ENCODE measurements around the gene IER5. TPM values are rescaled to one million over a fixed set of nuclear protein-coding genes. Genes with fewer than 3 reads are reported as not detected.
A peak's percentile ranks its signal among the peaks of the same experiment; 100 is the strongest.

IER5 gene
- total RNA-seq, 1 experiment from 2014 or later: 18.2 TPM

DNA sequence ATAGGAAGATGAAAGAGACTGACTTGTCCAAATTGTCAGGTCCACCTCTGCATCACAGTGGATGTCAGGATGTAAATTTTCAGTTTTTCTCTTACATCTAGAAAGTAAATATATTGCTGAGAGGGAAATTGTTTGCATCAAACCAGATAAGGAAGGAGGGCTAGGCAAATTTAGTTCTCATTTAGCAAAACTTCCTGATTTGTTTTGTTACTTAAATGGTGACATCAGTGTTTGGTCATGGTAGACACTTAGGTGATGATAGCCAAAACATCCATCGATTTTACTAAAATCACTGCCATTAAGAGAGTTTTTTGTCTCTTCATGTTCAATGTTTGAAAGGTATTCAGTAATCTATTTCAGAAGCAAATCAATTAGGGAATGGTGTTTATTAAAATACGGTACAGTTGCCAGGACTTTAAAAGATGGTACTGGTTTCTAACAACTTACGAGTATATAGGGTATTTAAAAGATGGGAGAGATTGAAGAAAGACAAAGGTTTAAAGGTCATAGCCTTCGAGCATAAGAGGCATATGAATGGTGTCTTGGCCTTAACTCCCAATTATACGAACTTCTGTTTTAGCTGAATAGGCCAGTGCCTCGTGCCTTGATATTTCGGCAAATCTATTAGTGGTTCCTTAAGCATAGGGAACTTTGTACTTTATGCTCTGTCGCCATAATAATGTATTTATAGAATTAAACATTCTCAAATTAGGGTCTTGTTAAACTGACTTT is 3.0 kb downstream of the IER5 start:
- H3K36me3 Mint-ChIP-seq: 0 out of 2 replicates have a peak, but pooled peaks cover 7% of the 10 kb centered on the region
- POLR2A ChIA-PET: interaction anchor here (1.6 kb wide), 1 partner anchor 13 kb away, joined by 8 read pairs; no protein-coding TSS in a partner anchor
- no peaks in the 10 kb centered on the region for H3K9me3 Mint-ChIP-seq
- TF ChIP-seq, protein P1, sequence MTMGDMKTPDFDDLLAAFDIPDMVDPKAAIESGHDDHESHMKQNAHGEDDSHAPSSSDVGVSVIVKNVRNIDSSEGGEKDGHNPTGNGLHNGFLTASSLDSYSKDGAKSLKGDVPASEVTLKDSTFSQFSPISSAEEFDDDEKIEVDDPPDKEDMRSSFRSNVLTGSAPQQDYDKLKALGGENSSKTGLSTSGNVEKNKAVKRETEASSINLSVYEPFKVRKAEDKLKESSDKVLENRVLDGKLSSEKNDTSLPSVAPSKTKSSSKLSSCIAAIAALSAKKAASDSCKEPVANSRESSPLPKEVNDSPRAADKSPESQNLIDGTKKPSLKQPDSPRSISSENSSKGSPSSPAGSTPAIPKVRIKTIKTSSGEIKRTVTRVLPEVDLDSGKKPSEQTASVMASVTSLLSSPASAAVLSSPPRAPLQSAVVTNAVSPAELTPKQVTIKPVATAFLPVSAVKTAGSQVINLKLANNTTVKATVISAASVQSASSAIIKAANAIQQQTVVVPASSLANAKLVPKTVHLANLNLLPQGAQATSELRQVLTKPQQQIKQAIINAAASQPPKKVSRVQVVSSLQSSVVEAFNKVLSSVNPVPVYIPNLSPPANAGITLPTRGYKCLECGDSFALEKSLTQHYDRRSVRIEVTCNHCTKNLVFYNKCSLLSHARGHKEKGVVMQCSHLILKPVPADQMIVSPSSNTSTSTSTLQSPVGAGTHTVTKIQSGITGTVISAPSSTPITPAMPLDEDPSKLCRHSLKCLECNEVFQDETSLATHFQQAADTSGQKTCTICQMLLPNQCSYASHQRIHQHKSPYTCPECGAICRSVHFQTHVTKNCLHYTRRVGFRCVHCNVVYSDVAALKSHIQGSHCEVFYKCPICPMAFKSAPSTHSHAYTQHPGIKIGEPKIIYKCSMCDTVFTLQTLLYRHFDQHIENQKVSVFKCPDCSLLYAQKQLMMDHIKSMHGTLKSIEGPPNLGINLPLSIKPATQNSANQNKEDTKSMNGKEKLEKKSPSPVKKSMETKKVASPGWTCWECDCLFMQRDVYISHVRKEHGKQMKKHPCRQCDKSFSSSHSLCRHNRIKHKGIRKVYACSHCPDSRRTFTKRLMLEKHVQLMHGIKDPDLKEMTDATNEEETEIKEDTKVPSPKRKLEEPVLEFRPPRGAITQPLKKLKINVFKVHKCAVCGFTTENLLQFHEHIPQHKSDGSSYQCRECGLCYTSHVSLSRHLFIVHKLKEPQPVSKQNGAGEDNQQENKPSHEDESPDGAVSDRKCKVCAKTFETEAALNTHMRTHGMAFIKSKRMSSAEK (CRISPR knock-in tag; IDR thresholded peaks at IDR 0.05; ENCODE audit: borderline replicate concordance): no peak
- TF ChIP-seq, protein P2, sequence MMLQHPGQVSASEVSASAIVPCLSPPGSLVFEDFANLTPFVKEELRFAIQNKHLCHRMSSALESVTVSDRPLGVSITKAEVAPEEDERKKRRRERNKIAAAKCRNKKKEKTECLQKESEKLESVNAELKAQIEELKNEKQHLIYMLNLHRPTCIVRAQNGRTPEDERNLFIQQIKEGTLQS (CRISPR knock-in tag; conservative IDR thresholded peaks at IDR 0.05): no peak
- TF ChIP-seq TP53 (CRISPR knock-in tag; IDR thresholded peaks at IDR 0.05): no peak
- TF ChIP-seq, protein P3, sequence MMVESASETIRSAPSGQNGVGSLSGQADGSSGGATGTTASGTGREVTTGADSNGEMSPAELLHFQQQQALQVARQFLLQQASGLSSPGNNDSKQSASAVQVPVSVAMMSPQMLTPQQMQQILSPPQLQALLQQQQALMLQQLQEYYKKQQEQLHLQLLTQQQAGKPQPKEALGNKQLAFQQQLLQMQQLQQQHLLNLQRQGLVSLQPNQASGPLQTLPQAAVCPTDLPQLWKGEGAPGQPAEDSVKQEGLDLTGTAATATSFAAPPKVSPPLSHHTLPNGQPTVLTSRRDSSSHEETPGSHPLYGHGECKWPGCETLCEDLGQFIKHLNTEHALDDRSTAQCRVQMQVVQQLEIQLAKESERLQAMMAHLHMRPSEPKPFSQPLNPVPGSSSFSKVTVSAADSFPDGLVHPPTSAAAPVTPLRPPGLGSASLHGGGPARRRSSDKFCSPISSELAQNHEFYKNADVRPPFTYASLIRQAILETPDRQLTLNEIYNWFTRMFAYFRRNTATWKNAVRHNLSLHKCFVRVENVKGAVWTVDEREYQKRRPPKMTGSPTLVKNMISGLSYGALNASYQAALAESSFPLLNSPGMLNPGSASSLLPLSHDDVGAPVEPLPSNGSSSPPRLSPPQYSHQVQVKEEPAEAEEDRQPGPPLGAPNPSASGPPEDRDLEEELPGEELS (CRISPR knock-in tag; IDR thresholded peaks at IDR 0.05): no peak
- H3K4me3 Mint-ChIP-seq: peak overlapping the region; percentile 94
- no peak overlapping the region for H3K27ac Mint-ChIP-seq
- CTCF ChIA-PET: interaction anchor here (1.2 to 1.8 kb wide), 3 partner anchors 8 to 50 kb away, joined by 4 to 12 read pairs (median 6); no protein-coding TSS in a partner anchor
- DNase-seq (ENCODE audit: low spot score) (no peak), ATAC-seq (no peak)
- peaks cover 54% of the 10 kb centered on the region for H3K4me1 Mint-ChIP-seq
- peaks cover 38% of the 10 kb centered on the region for H3K27me3 Mint-ChIP-seq (ENCODE audit: low read depth)

DNA sequence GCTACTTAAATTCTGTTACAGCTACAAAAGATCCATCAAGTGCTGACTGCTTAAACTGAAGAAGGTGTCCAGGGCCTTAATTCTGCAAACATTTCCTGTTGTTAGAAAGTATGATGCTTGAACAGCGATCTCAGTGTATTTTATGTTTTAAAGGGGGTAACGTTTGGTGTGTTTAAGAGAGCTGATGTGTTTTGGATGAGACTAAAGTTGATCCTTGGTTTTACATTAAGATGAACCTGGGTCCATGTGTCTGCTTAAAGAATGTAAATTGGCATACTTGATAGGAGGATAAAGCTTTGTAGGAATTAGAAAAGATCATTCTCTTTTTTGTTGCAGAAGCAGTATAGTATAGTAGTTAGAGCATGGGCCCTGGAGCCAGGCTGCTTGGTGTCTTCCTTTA is 3.6 kb downstream of the IER5 start:
- Mint-ChIP-seq H3K4me3 (no peak overlapping the region), H3K9me3 (no peaks in the 10 kb centered on the region), H3K27ac (no peak overlapping the region), H3K4me1 (peaks cover 60% of the 10 kb centered on the region), H3K36me3 (0 out of 2 replicates have a peak, but pooled peaks cover 7% of the 10 kb centered on the region), H3K27me3 (ENCODE audit: low read depth) (peaks cover 33% of the 10 kb centered on the region)
- ATAC-seq (no peak), DNase-seq (ENCODE audit: low spot score) (no peak)
- POLR2A ChIA-PET: no interaction called here
- TF ChIP-seq JUN (CRISPR knock-in tag; IDR thresholded peaks at IDR 0.05) (no peak), NR3C1 (CRISPR knock-in tag; conservative IDR thresholded peaks at IDR 0.05; ENCODE audit: low read depth) (no peak), TEAD1 (CRISPR knock-in tag; IDR thresholded peaks at IDR 0.05) (no peak), ZNF396 (CRISPR knock-in tag; IDR thresholded peaks at IDR 0.05; ENCODE audit: borderline replicate concordance) (no peak), KAT7 (CRISPR knock-in tag; IDR thresholded peaks at IDR 0.05; ENCODE audit: borderline replicate concordance) (no peak), ZNF219 (CRISPR knock-in tag; IDR thresholded peaks at IDR 0.05; ENCODE audit: borderline replicate concordance) (no peak), SMAD3 (CRISPR knock-in tag; IDR thresholded peaks at IDR 0.05; ENCODE audit: borderline replicate concordance) (no peak), IRF2 (CRISPR knock-in tag; IDR thresholded peaks at IDR 0.05; ENCODE audit: borderline replicate concordance, low read depth) (no peak), NR1H2 (CRISPR knock-in tag; IDR thresholded peaks at IDR 0.05) (no peak), RELA (CRISPR knock-in tag; IDR thresholded peaks at IDR 0.05; ENCODE audit: borderline replicate concordance) (no peak), TCF7 (CRISPR knock-in tag; IDR thresholded peaks at IDR 0.05; ENCODE audit: low read depth) (no peak), ETV6 (CRISPR knock-in tag; IDR thresholded peaks at IDR 0.05) (no peak)
- TF ChIP-seq, protein P4, sequence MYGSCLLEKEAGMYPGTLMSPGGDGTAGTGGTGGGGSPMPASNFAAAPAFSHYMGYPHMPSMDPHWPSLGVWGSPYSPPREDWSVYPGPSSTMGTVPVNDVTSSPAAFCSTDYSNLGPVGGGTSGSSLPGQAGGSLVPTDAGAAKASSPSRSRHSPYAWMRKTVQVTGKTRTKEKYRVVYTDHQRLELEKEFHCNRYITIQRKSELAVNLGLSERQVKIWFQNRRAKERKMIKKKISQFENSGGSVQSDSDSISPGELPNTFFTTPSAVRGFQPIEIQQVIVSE (CRISPR knock-in tag; IDR thresholded peaks at IDR 0.05; ENCODE audit: borderline replicate concordance): no peak
- TF ChIP-seq, protein P5, sequence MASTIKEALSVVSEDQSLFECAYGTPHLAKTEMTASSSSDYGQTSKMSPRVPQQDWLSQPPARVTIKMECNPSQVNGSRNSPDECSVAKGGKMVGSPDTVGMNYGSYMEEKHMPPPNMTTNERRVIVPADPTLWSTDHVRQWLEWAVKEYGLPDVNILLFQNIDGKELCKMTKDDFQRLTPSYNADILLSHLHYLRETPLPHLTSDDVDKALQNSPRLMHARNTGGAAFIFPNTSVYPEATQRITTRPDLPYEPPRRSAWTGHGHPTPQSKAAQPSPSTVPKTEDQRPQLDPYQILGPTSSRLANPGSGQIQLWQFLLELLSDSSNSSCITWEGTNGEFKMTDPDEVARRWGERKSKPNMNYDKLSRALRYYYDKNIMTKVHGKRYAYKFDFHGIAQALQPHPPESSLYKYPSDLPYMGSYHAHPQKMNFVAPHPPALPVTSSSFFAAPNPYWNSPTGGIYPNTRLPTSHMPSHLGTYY (CRISPR knock-in tag; IDR thresholded peaks at IDR 0.05): no peak
- TF ChIP-seq, protein P6, sequence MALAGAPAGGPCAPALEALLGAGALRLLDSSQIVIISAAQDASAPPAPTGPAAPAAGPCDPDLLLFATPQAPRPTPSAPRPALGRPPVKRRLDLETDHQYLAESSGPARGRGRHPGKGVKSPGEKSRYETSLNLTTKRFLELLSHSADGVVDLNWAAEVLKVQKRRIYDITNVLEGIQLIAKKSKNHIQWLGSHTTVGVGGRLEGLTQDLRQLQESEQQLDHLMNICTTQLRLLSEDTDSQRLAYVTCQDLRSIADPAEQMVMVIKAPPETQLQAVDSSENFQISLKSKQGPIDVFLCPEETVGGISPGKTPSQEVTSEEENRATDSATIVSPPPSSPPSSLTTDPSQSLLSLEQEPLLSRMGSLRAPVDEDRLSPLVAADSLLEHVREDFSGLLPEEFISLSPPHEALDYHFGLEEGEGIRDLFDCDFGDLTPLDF (CRISPR knock-in tag; IDR thresholded peaks at IDR 0.05): no peak
- TF ChIP-seq, protein P7, sequence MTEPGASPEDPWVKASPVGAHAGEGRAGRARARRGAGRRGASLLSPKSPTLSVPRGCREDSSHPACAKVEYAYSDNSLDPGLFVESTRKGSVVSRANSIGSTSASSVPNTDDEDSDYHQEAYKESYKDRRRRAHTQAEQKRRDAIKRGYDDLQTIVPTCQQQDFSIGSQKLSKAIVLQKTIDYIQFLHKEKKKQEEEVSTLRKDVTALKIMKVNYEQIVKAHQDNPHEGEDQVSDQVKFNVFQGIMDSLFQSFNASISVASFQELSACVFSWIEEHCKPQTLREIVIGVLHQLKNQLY (CRISPR knock-in tag; IDR thresholded peaks at IDR 0.05): no peak
- TF ChIP-seq, protein P8, sequence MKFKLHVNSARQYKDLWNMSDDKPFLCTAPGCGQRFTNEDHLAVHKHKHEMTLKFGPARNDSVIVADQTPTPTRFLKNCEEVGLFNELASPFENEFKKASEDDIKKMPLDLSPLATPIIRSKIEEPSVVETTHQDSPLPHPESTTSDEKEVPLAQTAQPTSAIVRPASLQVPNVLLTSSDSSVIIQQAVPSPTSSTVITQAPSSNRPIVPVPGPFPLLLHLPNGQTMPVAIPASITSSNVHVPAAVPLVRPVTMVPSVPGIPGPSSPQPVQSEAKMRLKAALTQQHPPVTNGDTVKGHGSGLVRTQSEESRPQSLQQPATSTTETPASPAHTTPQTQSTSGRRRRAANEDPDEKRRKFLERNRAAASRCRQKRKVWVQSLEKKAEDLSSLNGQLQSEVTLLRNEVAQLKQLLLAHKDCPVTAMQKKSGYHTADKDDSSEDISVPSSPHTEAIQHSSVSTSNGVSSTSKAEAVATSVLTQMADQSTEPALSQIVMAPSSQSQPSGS (CRISPR knock-in tag; IDR thresholded peaks at IDR 0.05; ENCODE audit: borderline replicate concordance, low read depth): no peak
- CTCF ChIA-PET: interaction anchor here (1.4 kb wide), 1 partner anchor 13 kb away, joined by 6 read pairs; no protein-coding TSS in a partner anchor
